HEK293 (cell line): ENCODE measurements around the gene MYORG.

Source experiments
- BCL11A ChIP-seq: fragments of 450-650 bp; formaldehyde crosslinking; IDR thresholded peaks from 2 replicates; pipeline ENCODE4 v1.5.1; 2016; ENCODE audit warnings: low read depth, missing biosample characterization, missing genetic modification characterization
- SETDB1 ChIP-seq: IDR thresholded peaks from one replicate; pipeline ENCODE4 v1.6.1; 2017; ENCODE audit warnings: mild to moderate bottlenecking, low read length, moderate library complexity, mixed read lengths; ENCODE audit not compliant: insufficient read length
- YY1 ChIP-seq: fragments of 450-650 bp; formaldehyde crosslinking; IDR thresholded peaks from 2 replicates; pipeline ENCODE4 v1.5.1; 2018; ENCODE audit warnings: missing biosample characterization, missing genetic modification characterization
- ZSCAN18 ChIP-seq: fragments of 450-650 bp; formaldehyde crosslinking; IDR thresholded peaks from 2 replicates; pipeline ENCODE4 v1.5.1; 2016; ENCODE audit warnings: missing biosample characterization, missing genetic modification characterization
- TF ChIP-seq, protein P1 (sequence below): fragments of 450-650 bp; formaldehyde crosslinking; IDR thresholded peaks from 2 replicates; pipeline ENCODE4 v1.5.1; 2016; ENCODE audit warnings: missing biosample characterization, missing genetic modification characterization, borderline replicate concordance
- TF ChIP-seq, protein P2 (sequence below): fragments of 450-650 bp; formaldehyde crosslinking; IDR thresholded peaks from 2 replicates; pipeline ENCODE4 v1.5.1; 2016; ENCODE audit warnings: missing biosample characterization, missing genetic modification characterization

DNA sequence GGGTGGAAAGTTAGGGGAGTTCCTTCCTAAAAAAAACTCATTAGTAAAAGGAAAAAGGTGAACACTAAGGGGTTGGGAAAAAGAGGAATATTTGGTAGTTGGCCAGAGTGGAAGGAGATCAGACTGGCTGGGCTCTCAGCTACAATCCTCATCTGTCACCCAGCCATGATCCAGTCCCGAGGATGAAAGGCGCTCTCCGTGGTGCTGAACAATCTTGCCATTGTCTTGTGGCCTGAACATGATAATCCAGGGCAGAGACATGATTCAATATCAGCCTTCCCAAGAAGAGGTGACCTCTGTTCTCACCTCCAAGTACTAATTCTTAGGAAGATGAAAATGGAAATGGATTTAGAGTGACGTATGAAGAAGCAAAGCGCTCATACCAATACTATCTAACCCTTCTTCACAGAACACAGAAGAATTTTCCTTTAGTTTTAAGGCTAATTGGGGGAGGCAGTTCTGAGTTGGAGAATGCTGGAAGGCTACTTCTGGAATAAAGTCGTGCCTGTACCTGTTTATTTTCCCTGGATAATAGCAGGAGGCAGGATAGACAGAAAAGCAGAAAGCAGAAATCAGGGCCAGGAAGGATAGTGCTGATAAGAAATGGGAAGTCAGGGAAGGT is 36.6 kb upstream of the MYORG start:
- TF ChIP-seq YY1 (tag by site-specific recombination) (no peak), SETDB1 (no peak), ZSCAN18 (no peak), BCL11A (tag by site-specific recombination) (no peak)
- TF ChIP-seq, protein P1, sequence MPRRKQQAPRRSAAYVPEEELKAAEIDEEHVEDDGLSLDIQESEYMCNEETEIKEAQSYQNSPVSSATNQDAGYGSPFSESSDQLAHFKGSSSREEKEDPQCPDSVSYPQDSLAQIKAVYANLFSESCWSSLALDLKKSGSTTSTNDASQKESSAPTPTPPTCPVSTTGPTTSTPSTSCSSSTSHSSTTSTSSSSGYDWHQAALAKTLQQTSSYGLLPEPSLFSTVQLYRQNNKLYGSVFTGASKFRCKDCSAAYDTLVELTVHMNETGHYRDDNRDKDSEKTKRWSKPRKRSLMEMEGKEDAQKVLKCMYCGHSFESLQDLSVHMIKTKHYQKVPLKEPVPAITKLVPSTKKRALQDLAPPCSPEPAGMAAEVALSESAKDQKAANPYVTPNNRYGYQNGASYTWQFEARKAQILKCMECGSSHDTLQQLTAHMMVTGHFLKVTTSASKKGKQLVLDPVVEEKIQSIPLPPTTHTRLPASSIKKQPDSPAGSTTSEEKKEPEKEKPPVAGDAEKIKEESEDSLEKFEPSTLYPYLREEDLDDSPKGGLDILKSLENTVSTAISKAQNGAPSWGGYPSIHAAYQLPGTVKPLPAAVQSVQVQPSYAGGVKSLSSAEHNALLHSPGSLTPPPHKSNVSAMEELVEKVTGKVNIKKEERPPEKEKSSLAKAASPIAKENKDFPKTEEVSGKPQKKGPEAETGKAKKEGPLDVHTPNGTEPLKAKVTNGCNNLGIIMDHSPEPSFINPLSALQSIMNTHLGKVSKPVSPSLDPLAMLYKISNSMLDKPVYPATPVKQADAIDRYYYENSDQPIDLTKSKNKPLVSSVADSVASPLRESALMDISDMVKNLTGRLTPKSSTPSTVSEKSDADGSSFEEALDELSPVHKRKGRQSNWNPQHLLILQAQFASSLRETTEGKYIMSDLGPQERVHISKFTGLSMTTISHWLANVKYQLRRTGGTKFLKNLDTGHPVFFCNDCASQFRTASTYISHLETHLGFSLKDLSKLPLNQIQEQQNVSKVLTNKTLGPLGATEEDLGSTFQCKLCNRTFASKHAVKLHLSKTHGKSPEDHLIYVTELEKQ: no peak
- TF ChIP-seq, protein P2, sequence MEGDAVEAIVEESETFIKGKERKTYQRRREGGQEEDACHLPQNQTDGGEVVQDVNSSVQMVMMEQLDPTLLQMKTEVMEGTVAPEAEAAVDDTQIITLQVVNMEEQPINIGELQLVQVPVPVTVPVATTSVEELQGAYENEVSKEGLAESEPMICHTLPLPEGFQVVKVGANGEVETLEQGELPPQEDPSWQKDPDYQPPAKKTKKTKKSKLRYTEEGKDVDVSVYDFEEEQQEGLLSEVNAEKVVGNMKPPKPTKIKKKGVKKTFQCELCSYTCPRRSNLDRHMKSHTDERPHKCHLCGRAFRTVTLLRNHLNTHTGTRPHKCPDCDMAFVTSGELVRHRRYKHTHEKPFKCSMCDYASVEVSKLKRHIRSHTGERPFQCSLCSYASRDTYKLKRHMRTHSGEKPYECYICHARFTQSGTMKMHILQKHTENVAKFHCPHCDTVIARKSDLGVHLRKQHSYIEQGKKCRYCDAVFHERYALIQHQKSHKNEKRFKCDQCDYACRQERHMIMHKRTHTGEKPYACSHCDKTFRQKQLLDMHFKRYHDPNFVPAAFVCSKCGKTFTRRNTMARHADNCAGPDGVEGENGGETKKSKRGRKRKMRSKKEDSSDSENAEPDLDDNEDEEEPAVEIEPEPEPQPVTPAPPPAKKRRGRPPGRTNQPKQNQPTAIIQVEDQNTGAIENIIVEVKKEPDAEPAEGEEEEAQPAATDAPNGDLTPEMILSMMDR (tag by site-specific recombination): no peak
